HL-60 (cell line): ENCODE measurements around the gene TOP2A.

Experiments
- GABPA ChIP-seq: IDR thresholded peaks from 2 replicates; pipeline ENCODE4 v1.6.1; 2012; ENCODE audit warnings: low read depth
- POLR2AphosphoS5 ChIP-seq: IDR thresholded peaks from 2 replicates; pipeline ENCODE4 v1.6.1; 2012; ENCODE audit warnings: low read depth
- TF ChIP-seq, protein P1 (sequence below): IDR thresholded peaks from one replicate; pipeline ENCODE4 v1.5.1; 2011; ENCODE audit warnings: low read length, control low read depth, inconsistent platforms; ENCODE audit not compliant: insufficient read depth

DNA sequence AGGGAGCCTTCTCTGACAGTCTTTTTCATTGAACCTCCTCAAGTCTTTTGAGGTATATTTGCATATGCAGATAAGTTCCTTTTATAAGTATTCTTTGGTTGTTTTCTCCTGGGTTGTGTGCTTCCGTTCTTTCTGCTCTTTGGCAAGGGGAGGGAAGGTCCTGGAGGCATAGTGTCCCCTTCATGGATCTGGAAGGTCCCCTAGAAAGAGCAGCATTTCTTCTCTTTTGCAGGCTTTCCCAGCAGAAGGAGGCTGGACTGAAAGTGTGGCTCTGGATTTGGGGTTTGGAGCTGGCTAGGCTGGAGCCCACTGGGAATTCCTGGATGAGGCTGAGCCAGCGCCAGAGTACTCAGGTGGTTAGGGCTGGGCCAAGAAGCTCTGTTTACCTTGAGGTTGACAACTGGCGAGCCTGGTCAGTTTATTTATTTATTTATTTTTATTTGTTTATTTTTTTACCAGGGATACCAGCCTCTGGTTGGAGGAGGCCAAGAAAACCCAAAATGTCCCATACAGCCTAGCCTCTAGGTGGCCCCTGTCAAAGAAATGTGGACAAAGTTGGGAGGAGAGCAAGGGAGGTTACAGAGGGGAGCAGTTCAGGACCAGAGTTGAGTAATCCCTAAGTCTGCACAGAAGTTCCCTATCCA lies 5.4 kb upstream of the TOP2A start:
- TF ChIP-seq, protein P1, sequence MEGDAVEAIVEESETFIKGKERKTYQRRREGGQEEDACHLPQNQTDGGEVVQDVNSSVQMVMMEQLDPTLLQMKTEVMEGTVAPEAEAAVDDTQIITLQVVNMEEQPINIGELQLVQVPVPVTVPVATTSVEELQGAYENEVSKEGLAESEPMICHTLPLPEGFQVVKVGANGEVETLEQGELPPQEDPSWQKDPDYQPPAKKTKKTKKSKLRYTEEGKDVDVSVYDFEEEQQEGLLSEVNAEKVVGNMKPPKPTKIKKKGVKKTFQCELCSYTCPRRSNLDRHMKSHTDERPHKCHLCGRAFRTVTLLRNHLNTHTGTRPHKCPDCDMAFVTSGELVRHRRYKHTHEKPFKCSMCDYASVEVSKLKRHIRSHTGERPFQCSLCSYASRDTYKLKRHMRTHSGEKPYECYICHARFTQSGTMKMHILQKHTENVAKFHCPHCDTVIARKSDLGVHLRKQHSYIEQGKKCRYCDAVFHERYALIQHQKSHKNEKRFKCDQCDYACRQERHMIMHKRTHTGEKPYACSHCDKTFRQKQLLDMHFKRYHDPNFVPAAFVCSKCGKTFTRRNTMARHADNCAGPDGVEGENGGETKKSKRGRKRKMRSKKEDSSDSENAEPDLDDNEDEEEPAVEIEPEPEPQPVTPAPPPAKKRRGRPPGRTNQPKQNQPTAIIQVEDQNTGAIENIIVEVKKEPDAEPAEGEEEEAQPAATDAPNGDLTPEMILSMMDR = no peak
- TF ChIP-seq GABPA (no peak), POLR2AphosphoS5 (no peak)
